Neural cell (in vitro differentiated cells): ENCODE data around the gene LDB1. TPM values are rescaled to one million over a fixed set of nuclear protein-coding genes. Genes with fewer than 3 reads are reported as not detected.

Experiments used
- H2AFZ ChIP-seq: fragments of 200-600, 300-800 bp; sonication (generic), shearing (Covaris generic); 2 replicates; pipeline ENCODE4 v1.6.0; 2014; ENCODE audit warnings: low read depth, mild to moderate bottlenecking, antibody characterized with exemption, low read length, moderate library complexity
- H3F3A ChIP-seq: fragments of 200-600 bp; shearing (Covaris generic); 2 replicates; pipeline ENCODE4 v1.6.1; 2016; ENCODE audit warnings: mild to moderate bottlenecking, moderate library complexity, mixed read lengths, antibody characterized with exemption, low read length; ENCODE audit not compliant: insufficient read depth, poor library complexity, severe bottlenecking
- H3K27ac ChIP-seq: fragments of 200-600, 300-800 bp; sonication (generic), shearing (Covaris generic); 2 replicates; pipeline ENCODE4 v1.5.1; 2014; ENCODE audit warnings: mild to moderate bottlenecking, low read length, moderate library complexity
- H3K27me3 ChIP-seq: fragments of 300-800, 200-600 bp; sonication (generic), shearing (Covaris generic); 2 replicates; pipeline ENCODE4 v1.6.0; 2014; ENCODE audit warnings: mild to moderate bottlenecking, low read depth, low read length, moderate library complexity; ENCODE audit not compliant: insufficient read depth
- H3K36me3 ChIP-seq: fragments of 300-800, 200-600 bp; sonication (generic), shearing (Covaris generic); 2 replicates; pipeline ENCODE4 v1.5.1; 2014; ENCODE audit warnings: mild to moderate bottlenecking, antibody characterized with exemption, low read length, moderate library complexity; ENCODE audit not compliant: insufficient read depth
- H3K4me2 ChIP-seq: fragments of 300-800, 200-600 bp; sonication (generic), shearing (Covaris generic); 2 replicates; pipeline ENCODE4 v1.6.0; 2014; ENCODE audit warnings: mild to moderate bottlenecking, low read length
- H3K4me3 ChIP-seq: fragments of 300-800, 200-600 bp; sonication (generic), shearing (Covaris generic); 2 replicates; pipeline ENCODE4 v1.5.1; 2014; ENCODE audit warnings: mild to moderate bottlenecking, low read length, moderate library complexity
- H3K79me2 ChIP-seq: fragments of 200-600 bp; shearing (Covaris generic); replicated peaks from 2 replicates; pipeline ENCODE4 v1.6.0; 2014; ENCODE audit warnings: mild to moderate bottlenecking, low read length, moderate library complexity; ENCODE audit not compliant: insufficient read depth
- H3K9ac ChIP-seq: fragments of 300-800, 200-600 bp; sonication (generic), shearing (Covaris generic); 2 replicates; pipeline ENCODE4 v1.6.1; 2016; ENCODE audit warnings: mild to moderate bottlenecking, low read length, mixed read lengths
- H3K9me2 ChIP-seq: fragments of 200-600 bp; shearing (Covaris generic); 2 replicates; pipeline ENCODE4 v1.6.1; 2016; ENCODE audit warnings: mild to moderate bottlenecking, low read length, mixed read lengths; ENCODE audit not compliant: insufficient read depth
- H3K9me3 ChIP-seq: fragments of 200-600, 300-800 bp; sonication (generic), shearing (Covaris generic); 2 replicates; pipeline ENCODE4 v1.6.1; 2016; ENCODE audit warnings: mild to moderate bottlenecking, mixed run types, low read length, moderate library complexity, mixed read lengths
- H4K20me1 ChIP-seq: fragments of 200-600 bp; shearing (Covaris generic); 2 replicates; pipeline ENCODE4 v1.6.1; 2016; ENCODE audit warnings: mild to moderate bottlenecking, mixed run types; ENCODE audit not compliant: insufficient read depth
- EP300 ChIP-seq: fragments of 450-650 bp; conservative IDR thresholded peaks from 2 replicates; pipeline ENCODE4 v1.6.1; 2014; ENCODE audit warnings: antibody characterized with exemption, mild to moderate bottlenecking, moderate library complexity; ENCODE audit not compliant: poor library complexity, severe bottlenecking
- EZH2 ChIP-seq: fragments of 200-600, 300-800 bp; shearing (Covaris generic), sonication (generic); IDR thresholded peaks from 2 replicates; pipeline ENCODE4 v1.6.1; 2014; ENCODE audit warnings: antibody characterized with exemption, low read length, borderline replicate concordance, mild to moderate bottlenecking; ENCODE audit not compliant: insufficient read depth, poor library complexity, severe bottlenecking
- MXI1 ChIP-seq: fragments of 450-650 bp; conservative IDR thresholded peaks from 2 replicates; pipeline ENCODE4 v1.6.1; 2014; ENCODE audit warnings: antibody characterized with exemption, mild to moderate bottlenecking; ENCODE audit not compliant: poor library complexity, severe bottlenecking
- POLR2AphosphoS5 ChIP-seq: IDR thresholded peaks from 2 replicates; pipeline ENCODE4 v1.6.1; 2012
- RAD21 ChIP-seq: fragments of 450-650 bp; conservative IDR thresholded peaks from 2 replicates; pipeline ENCODE4 v1.6.1; 2014; ENCODE audit warnings: antibody characterized with exemption, mild to moderate bottlenecking, moderate library complexity
- SMC3 ChIP-seq: fragments of 450-650 bp; conservative IDR thresholded peaks from 2 replicates; pipeline ENCODE4 v1.6.1; 2014; ENCODE audit warnings: antibody characterized with exemption, mild to moderate bottlenecking, moderate library complexity; ENCODE audit not compliant: poor library complexity
- TAF1 ChIP-seq: IDR thresholded peaks from 2 replicates; pipeline ENCODE4 v1.6.1; 2012; ENCODE audit warnings: low read depth
- polyA plus RNA-seq: library from polyadenylated mRNA; depleted of rRNA; stranded (reverse); fragments of >200 nt; gene quantifications from 2 replicates; pipeline ENCODE4 v1.2.3, GENCODE V29; 2014
- TF ChIP-seq, protein P1 (sequence below): fragments of 450-650 bp; IDR thresholded peaks from 2 replicates; pipeline ENCODE4 v1.5.1; 2014; ENCODE audit warnings: antibody characterized with exemption, mild to moderate bottlenecking, moderate library complexity; ENCODE audit not compliant: poor library complexity, severe bottlenecking
- TF ChIP-seq, protein P2 (sequence below): IDR thresholded peaks from 2 replicates; pipeline ENCODE4 v1.6.1; 2012; ENCODE audit warnings: borderline replicate concordance

The LDB1 gene
- polyA plus RNA-seq, 1 donor from 2014 or later = 107 TPM

DNA sequence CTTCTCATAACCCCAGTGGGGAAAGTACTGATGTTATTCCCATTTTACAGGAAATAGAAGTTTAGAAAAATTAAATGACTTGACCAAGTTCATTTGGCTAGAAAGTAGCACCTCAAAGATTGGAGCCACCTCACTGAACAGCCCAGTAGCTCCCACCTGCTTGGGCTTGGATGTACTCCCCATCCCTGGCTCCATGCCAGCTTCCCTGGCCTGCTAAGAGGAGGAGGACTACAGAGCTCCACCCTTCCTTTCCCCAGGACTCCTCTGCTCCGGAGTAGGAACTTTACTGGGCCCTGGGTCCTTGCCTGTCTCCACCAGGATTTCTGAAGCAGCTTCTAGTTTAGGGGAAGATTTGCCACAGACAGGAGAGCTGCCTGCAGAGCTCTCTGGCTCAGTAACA is 52.0 kb downstream of the LDB1 start:
- no peaks in the 10 kb centered on the region for H3K79me2 ChIP-seq
- H3K9ac ChIP-seq = no peak overlapping the region
- H3K4me2 ChIP-seq = no peak overlapping the region
- H3K9me2 ChIP-seq = no peaks in the 10 kb centered on the region
- H3K4me3 ChIP-seq = no peak overlapping the region
- no peak overlapping the region for H3K27ac ChIP-seq
- H2AFZ ChIP-seq = no peak overlapping the region
- no peaks in the 10 kb centered on the region for H3K27me3 ChIP-seq
- TF ChIP-seq TAF1 = no peak
- no peak for TF ChIP-seq SMC3
- TF ChIP-seq EZH2 = no peak
- TF ChIP-seq POLR2AphosphoS5 = no peak
- TF ChIP-seq, protein P1, sequence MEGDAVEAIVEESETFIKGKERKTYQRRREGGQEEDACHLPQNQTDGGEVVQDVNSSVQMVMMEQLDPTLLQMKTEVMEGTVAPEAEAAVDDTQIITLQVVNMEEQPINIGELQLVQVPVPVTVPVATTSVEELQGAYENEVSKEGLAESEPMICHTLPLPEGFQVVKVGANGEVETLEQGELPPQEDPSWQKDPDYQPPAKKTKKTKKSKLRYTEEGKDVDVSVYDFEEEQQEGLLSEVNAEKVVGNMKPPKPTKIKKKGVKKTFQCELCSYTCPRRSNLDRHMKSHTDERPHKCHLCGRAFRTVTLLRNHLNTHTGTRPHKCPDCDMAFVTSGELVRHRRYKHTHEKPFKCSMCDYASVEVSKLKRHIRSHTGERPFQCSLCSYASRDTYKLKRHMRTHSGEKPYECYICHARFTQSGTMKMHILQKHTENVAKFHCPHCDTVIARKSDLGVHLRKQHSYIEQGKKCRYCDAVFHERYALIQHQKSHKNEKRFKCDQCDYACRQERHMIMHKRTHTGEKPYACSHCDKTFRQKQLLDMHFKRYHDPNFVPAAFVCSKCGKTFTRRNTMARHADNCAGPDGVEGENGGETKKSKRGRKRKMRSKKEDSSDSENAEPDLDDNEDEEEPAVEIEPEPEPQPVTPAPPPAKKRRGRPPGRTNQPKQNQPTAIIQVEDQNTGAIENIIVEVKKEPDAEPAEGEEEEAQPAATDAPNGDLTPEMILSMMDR = no peak
- no peak for TF ChIP-seq EP300
- TF ChIP-seq, protein P2, sequence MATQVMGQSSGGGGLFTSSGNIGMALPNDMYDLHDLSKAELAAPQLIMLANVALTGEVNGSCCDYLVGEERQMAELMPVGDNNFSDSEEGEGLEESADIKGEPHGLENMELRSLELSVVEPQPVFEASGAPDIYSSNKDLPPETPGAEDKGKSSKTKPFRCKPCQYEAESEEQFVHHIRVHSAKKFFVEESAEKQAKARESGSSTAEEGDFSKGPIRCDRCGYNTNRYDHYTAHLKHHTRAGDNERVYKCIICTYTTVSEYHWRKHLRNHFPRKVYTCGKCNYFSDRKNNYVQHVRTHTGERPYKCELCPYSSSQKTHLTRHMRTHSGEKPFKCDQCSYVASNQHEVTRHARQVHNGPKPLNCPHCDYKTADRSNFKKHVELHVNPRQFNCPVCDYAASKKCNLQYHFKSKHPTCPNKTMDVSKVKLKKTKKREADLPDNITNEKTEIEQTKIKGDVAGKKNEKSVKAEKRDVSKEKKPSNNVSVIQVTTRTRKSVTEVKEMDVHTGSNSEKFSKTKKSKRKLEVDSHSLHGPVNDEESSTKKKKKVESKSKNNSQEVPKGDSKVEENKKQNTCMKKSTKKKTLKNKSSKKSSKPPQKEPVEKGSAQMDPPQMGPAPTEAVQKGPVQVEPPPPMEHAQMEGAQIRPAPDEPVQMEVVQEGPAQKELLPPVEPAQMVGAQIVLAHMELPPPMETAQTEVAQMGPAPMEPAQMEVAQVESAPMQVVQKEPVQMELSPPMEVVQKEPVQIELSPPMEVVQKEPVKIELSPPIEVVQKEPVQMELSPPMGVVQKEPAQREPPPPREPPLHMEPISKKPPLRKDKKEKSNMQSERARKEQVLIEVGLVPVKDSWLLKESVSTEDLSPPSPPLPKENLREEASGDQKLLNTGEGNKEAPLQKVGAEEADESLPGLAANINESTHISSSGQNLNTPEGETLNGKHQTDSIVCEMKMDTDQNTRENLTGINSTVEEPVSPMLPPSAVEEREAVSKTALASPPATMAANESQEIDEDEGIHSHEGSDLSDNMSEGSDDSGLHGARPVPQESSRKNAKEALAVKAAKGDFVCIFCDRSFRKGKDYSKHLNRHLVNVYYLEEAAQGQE = no peak
- TF ChIP-seq RAD21 = no peak
- no peak for TF ChIP-seq MXI1
- no peaks in the 10 kb centered on the region for H3F3A ChIP-seq
- no peaks in the 10 kb centered on the region for H3K36me3 ChIP-seq
- H3K9me3 ChIP-seq = no peaks in the 10 kb centered on the region
- H4K20me1 ChIP-seq = no peaks in the 10 kb centered on the region

DNA sequence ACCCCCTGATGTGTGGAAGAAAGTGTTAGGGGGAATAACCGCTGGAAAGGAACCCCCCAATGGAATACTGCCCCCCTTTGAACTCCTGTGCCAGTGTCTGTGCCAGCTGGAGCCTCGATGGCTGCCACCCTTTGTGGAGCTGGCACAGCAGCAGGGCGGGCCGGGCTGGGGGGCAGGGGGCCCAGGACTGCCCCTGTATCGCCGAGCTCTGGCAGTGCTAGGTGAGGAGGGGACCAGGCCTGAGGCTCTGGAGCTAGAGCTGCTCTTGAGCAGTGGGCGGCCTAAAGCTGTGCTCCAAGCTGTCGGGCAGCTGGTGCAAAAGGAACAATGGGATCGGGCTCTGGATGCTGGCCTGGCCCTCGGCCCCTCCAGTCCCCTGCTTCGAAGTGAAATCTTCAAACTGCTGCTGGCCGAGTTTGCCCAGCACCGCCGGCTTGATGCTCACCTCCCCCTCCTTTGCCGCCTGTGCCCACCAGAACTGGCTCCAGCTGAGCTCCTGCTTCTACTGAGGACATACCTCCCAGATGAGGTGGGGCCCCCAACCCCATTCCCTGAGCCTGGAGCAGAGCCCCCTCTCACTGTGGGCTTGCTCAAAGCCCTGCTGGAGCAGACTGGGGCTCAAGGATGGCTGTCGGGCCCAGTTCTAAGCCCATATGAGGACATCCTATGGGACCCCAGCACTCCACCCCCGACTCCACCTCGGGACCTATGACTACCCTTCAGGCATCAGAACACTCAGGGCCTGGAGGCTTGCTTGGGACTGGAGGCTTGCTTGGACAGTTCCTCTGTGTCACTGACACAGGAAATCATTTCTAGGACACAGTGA is 52.9 kb downstream of the LDB1 start:
- Histone ChIP-seq H3K79me2 (no peaks in the 10 kb centered on the region), H3K4me2 (no peak overlapping the region), H2AFZ (no peak overlapping the region), H3K9me2 (no peaks in the 10 kb centered on the region), H3K27me3 (no peaks in the 10 kb centered on the region), H3K36me3 (no peaks in the 10 kb centered on the region), H4K20me1 (no peaks in the 10 kb centered on the region), H3K9me3 (no peaks in the 10 kb centered on the region), H3K4me3 (no peak overlapping the region), H3K9ac (no peak overlapping the region), H3K27ac (no peak overlapping the region), H3F3A (no peaks in the 10 kb centered on the region)
- TF ChIP-seq POLR2AphosphoS5 (no peak), EP300 (no peak), SMC3 (no peak), MXI1 (no peak), EZH2 (no peak), TAF1 (no peak), RAD21 (no peak)
- TF ChIP-seq, protein P2 = no peak
- TF ChIP-seq, protein P1 = no peak
